ENCODE data around the gene EIF5A.
A peak's percentile ranks its signal among the peaks of the same experiment; 100 is the strongest.

The EIF5A gene

DNA sequence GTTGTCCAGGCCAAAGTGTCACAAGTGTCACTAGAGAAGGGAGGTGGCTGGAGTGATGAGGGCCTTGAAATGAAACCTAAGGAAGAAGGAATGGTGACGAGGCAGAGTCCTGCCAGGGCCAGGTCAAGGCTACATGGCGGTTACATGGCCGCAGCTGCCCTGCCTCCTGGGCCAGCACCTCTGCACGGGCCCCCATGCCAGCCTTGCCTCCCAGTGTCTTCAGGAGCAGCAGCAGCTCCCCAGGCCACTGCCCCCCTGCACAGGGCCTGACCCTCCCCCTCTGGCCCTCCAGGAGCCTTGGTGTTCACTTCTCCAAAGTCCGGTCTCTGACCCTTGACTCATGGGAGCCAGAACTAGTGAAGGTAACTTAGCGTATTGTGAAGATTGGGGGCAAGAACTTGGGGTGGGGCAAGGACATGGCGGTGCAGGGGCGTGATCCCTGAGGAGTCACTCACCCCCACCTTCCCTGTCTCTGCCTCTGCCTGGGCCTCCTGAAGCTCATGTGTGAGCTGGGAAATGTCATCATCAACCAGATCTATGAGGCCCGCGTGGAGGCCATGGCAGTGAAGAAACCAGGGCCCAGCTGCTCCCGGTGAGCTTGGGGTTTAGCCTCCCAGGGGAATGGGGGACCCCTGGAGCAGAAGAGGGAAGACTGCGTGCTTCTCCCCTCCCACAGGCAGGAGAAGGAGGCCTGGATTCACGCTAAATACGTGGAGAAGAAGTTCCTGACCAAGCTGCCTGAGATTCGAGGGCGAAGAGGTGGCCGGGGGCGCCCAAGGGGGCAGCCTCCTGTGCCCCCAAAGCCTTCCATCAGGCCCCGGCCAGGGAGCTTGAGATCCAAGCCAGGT is 40.4 kb downstream of the EIF5A start:
- DNase-seq = no peak
- in situ Hi-C loops (cut with HindIII; ENCODE audit: low pct_ligation_motif_present, low pct_unique_long_range_greater_than_20kb, low sequenced_read_pairs) = no loop called here

DNA sequence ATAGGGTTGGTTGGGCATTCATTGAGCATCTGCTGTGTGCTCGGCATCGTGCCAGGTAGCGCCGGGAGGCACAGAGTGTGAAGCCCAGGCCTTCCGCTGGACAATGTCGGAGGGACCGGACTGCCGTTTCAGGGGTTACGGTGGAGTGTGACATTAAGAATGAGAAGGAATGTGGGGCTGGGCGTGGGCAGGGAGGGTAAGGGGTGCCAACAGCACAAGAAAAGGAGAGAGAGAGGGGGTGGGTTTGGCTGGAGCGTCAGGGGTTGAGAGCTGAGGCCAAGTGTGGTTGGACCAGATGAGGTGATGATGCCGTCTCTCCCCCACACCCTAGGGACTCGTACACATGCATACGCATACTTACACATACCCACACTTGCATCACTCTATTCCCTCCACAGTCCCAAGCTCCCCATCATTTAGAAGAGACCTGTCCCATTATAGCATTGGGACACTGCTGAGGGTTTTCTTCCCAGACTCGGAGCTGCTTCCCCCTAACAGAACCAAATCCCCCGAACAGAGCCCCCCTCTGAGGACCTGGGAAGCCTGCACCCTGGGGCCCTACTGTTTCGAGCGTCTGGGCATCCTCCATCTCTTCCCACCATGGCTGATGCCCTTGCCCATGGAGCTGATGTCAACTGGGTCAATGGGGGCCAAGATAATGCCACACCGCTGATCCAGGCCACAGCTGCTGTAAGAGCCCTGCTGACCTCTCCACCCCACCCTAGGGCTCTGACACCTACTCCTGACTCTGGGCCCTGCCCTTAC is 41.2 kb downstream of the EIF5A start:
- in situ Hi-C loops (cut with HindIII; ENCODE audit: low pct_ligation_motif_present, low pct_unique_long_range_greater_than_20kb, low sequenced_read_pairs) = no loop called here
- DNase-seq = no peak

DNA sequence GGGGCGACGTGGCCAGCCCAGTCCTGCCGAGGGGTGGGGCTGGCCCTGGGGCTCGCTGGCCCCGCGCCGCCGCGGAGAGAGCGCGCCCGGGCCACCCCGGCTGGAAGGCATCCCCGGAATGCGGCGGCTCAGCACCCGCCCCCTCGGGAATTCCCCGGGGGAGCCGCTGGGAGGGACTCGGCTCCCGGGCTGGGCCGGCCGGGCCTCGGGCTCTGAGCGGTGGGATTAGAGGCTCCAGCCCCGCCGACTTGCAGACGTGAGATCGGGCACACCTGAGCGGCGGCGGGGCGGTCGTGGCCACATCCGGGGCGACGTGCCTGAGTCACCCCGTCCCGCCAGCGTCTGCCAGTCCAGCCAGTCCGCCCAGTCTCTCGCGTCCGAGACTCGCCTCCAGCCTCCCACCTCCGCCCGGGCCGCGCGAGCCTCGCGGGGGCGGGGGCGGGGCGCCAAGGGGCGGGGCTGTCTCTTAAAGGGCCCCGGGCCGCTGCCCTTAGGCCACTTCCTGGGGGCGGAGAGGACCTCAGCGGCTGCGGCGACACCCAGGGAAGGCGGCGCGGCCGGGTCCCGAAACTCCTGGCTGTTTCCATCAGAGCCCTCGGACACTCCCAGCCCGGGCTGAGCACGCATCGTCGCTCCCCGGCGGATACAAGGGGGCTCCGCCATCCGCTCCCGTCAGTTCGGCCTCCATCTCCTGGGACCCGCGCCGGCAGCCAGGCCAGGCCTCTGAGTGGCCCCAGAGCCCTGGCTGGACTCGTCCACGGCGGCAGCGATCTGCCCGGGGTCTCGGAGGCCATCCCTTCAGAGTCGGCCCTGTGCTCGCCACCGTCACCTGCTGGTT is 44.5 kb downstream of the EIF5A start, which contains the start of gene KCTD11:
Gene KCTD11 (plus strand): TSS at position 498 of the 838 bp plus-strand sequence.
- in situ Hi-C loops (cut with HindIII; ENCODE audit: low pct_ligation_motif_present, low pct_unique_long_range_greater_than_20kb, low sequenced_read_pairs) = no loop called here
- DNase-seq = peak; percentile 94

DNA sequence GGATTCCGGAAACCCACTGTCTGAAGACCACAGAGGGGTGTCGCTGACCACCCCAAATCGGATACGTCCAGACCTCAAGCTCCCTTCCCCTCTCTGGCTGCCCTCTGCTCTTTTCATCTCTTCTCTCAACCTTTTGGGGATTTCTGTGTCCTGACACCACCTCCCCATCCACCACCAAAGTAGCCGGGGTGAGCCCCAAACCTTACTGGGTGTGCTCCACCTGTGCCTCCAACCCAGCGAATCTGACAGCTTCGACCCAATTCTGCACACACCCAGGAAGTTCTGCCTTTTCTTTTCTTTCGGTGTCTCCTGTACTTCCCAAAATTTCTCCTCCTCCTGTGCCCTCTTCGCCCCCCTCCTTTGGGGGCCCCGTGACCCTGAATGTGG is 45.1 kb downstream of the EIF5A start:
- DNase-seq = no peak
- in situ Hi-C loops (cut with HindIII; ENCODE audit: low pct_ligation_motif_present, low pct_unique_long_range_greater_than_20kb, low sequenced_read_pairs) = no loop called here

DNA sequence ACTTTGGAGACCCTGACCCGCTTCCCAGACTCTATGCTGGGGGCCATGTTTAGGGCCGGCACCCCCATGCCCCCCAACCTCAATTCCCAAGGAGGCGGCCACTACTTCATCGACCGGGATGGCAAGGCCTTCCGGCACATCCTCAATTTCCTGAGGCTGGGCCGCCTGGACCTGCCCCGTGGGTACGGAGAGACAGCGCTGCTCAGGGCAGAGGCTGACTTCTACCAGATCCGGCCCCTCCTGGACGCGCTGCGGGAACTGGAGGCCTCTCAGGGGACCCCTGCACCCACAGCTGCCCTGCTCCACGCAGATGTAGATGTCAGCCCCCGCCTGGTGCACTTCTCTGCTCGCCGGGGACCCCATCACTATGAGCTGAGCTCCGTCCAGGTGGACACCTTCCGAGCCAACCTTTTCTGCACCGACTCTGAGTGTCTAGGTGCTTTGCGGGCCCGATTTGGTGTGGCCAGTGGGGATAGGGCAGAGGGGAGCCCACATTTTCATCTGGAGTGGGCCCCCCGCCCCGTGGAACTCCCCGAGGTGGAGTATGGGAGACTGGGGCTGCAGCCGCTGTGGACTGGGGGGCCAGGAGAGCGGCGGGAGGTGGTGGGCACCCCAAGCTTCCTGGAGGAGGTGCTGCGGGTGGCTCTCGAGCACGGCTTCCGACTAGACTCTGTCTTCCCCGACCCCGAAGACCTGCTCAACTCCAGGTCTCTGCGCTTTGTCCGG is 45.6 kb downstream of the EIF5A start:
- DNase-seq = no peak
- in situ Hi-C loops (cut with HindIII; ENCODE audit: low pct_ligation_motif_present, low pct_unique_long_range_greater_than_20kb, low sequenced_read_pairs) = no loop called here

DNA sequence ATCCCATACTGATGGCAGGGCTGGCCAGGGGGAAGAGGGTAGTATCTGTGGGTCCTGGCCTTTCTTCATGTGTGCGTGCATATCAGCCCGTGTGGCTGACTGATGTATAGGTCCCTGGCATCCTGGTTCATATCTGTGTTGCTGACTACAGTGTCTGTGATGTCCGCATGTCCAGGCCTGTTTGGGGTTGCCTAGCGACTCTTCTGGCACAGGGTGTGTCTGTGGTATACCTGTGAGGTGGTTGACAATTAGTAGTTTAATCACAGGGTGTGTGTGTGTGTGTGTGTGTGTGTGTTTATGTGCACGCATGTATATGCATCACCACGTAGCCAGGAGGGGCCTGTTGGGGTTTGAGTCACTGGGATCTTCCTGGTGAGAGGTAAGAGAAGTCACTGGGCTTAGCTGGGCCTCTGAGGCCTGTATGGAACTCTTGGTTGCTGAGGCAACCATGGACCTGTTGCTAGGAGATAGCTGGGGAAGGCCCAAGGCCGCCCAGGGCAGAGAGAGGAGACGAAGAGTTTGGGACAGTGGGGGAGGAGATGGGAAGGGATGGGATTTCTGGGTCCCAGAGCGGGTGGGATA is 46.9 kb downstream of the EIF5A start:
- in situ Hi-C loops (cut with HindIII; ENCODE audit: low pct_ligation_motif_present, low pct_unique_long_range_greater_than_20kb, low sequenced_read_pairs) = no loop called here

DNA sequence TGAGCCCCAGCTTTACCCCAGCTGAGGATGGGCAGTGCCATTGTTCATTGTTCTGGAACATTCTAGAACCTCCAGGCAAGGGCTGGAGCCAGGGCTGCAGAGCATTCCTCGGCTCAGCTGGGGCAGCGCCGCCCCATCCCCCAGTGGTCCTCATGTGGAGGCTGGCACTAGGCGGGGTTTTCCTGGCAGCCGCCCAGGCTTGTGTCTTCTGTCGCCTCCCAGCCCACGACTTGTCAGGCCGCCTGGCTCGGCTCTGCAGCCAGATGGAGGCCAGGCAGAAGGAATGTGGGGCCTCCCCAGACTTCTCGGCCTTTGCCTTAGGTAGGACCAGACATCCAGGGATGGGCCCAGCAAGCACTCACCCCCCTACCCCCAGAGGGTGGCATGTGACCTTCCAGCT is 47.6 kb downstream of the EIF5A start, which contains the start of gene TMEM95:
Gene TMEM95 (plus strand): TSS at position 104 of the 400 bp plus-strand sequence. CDS start 49 bp downstream, at position 153.
- DNase-seq = no peak
- in situ Hi-C loops (cut with HindIII; ENCODE audit: low pct_ligation_motif_present, low pct_unique_long_range_greater_than_20kb, low sequenced_read_pairs) = no loop called here

More for the DNA sequence above, 46.9 kb downstream of the EIF5A start:
- no peak for DNase-seq

DNA sequence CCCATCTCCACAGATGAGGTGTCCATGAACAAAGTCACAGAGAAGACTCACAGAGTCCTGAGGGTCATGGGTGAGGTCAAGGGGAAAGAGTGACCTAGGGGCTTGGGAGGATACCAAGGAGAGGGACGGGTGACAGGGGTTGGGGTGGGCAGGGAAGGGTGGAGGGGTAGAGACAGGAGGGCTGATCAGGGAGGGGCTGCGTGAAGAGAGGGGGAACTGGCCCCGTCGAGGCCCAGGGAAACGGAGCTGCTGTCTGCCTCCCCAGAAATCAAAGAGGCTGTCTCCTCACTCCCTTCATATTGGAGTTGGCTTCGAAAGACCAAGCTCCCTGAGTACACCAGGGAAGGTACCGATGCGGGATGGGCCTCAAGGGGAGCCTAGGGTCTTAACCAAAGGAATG is 48.1 kb downstream of the EIF5A start:
- DNase-seq = no peak
- in situ Hi-C loops (cut with HindIII; ENCODE audit: low pct_ligation_motif_present, low pct_unique_long_range_greater_than_20kb, low sequenced_read_pairs) = no loop called here

DNA sequence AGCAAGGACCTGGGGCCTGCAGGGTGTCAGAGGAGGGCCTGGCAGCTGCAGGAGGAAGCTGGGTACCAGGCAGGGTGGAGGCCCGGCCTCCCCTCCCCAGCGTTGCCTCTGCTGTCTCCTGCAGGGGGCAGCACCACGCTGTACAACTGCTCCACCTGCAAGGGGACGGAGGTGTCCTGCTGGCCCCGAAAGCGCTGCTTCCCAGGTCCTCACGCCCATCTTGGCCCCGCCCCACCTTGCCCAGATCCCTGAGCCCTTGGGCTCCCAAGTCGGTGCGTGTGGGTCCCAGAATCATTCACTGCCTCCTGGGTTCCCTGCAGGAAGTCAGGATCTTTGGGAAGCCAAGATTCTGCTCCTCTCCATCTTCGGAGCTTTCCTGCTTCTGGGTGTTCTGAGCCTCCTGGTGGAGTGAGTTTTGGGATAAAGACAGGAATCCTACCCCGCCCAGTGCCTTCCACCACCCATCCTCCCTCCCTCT is 48.7 kb downstream of the EIF5A start:
- in situ Hi-C loops (cut with HindIII; ENCODE audit: low pct_ligation_motif_present, low pct_unique_long_range_greater_than_20kb, low sequenced_read_pairs) = no loop called here

DNA sequence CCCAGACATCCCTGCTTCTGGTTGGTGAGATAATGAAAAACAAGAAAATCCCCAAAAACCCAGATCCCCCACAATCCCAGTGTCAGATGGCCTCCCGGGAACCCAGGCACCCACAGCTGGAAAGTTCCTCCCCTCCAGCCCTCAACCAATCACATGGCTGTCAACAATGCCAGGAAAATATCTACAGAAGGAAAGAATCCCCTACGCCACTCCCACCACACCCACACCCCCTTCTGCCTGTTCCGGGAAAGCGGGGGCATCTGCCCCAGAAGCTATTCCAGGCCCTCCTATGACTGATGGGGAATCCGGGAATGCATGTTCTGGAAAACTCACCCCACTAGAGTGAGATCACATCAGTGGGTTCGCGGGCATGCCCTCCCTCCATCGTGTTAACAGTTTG is 49.3 kb downstream of the EIF5A start:
- DNase-seq = no peak

More for the DNA sequence above, 48.7 kb downstream of the EIF5A start:
- peak; percentile 80 for DNase-seq

DNA sequence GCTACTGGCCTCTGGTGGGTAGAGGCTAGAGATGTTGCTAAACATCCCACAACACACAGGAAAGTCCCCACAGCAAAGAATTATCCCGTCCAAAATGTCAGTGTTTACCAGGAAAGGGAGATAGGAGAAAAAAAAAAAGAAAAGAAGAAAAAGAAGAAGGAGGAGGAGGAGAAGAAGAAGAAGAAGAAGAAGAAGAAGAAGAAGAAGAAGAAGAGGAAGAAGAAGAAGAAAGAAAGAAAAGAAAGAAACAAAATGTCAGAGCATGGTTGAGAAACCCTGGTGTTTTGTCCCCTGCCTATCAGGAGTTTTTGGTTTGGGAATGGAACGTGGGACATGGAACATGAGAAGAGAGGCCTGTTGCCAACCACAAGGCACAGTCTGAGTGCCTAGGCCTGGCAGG is 50.0 kb downstream of the EIF5A start:
- DNase-seq = no peak
- in situ Hi-C loops (cut with HindIII; ENCODE audit: low pct_ligation_motif_present, low pct_unique_long_range_greater_than_20kb, low sequenced_read_pairs) = no loop called here

More for the DNA sequence above, 49.3 kb downstream of the EIF5A start:
- in situ Hi-C loops (cut with HindIII; ENCODE audit: low pct_ligation_motif_present, low pct_unique_long_range_greater_than_20kb, low sequenced_read_pairs) = no loop called here

DNA sequence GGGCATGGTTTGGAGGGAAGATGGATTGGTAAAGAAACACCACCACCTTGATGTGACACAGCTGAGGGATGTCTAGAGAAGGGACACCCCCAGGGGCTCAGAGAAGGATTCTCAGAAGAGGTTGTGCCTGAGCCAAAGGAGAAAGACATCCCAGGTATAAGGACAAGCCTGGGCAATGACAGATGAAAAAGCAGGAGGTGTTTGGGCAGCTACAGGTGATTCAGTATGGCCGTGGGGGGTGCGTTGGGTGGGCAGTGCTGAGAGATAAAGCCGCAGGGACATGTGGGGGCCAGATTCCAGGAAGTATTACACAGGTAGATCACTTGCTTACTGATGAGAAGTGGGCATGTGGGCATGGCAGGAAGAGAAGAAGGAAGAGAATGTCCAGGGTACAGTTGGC is 54.5 kb downstream of the EIF5A start:
- no peak for DNase-seq
- in situ Hi-C loops (cut with HindIII; ENCODE audit: low pct_ligation_motif_present, low pct_unique_long_range_greater_than_20kb, low sequenced_read_pairs) = no loop called here
